Astrocyte (in vitro differentiated cells and primary cell): ENCODE data around the gene CDK14. TPM values are rescaled to one million over a fixed set of nuclear protein-coding genes. Genes with fewer than 3 reads are reported as not detected.

ENCODE experiments used
- DNase-seq: peaks from one replicate; pipeline ENCODE4 v3.0.0-alpha.2; 2010; ENCODE audit warnings: low read depth
- FAIRE-seq: peaks from 2 replicates; lab custom pipeline; 2011; peaks lifted over from hg19 to GRCh38; lab: Jason Lieb, UNC
- H2AFZ ChIP-seq: 2 replicates; pipeline ENCODE4 v1.6.0; 2012; ENCODE audit warnings: low read depth, low read length, inconsistent platforms
- H3K27ac ChIP-seq: 2 replicates; pipeline ENCODE4 v1.5.1; 2011; ENCODE audit warnings: low read depth, low read length, inconsistent platforms
- H3K27me3 ChIP-seq: 2 replicates; pipeline ENCODE4 v1.6.0; 2011; ENCODE audit warnings: low read length, inconsistent platforms; ENCODE audit not compliant: insufficient read depth
- H3K36me3 ChIP-seq: 2 replicates; pipeline ENCODE4 v1.5.1; 2011; ENCODE audit warnings: low read length, inconsistent platforms; ENCODE audit not compliant: insufficient read depth
- H3K4me1 ChIP-seq: 2 replicates; pipeline ENCODE4 v1.5.1; 2011; ENCODE audit warnings: low read length, inconsistent platforms; ENCODE audit not compliant: insufficient read depth
- H3K4me2 ChIP-seq: 2 replicates; pipeline ENCODE4 v1.6.0; 2012; ENCODE audit warnings: low read length, inconsistent platforms
- H3K4me3 ChIP-seq: 2 replicates; pipeline ENCODE4 v1.5.1; 2011; ENCODE audit warnings: low read depth, mild to moderate bottlenecking, low read length, inconsistent platforms; ENCODE audit not compliant: insufficient read depth
- H3K79me2 ChIP-seq: 2 replicates; pipeline ENCODE4 v1.6.0; 2012; ENCODE audit warnings: mild to moderate bottlenecking, low read length, inconsistent platforms; ENCODE audit not compliant: insufficient read depth
- H3K9ac ChIP-seq: 2 replicates; pipeline ENCODE4 v1.6.0; 2012; ENCODE audit warnings: mild to moderate bottlenecking, low read length, inconsistent platforms
- H3K9me3 ChIP-seq: 2 replicates; pipeline ENCODE4 v1.5.1; 2012; ENCODE audit warnings: low read depth, mild to moderate bottlenecking, low read length, inconsistent platforms; ENCODE audit not compliant: insufficient read depth
- H4K20me1 ChIP-seq: 2 replicates; pipeline ENCODE4 v1.6.0; 2012; ENCODE audit warnings: low read length, inconsistent platforms; ENCODE audit not compliant: insufficient read depth
- H3K27ac Mint-ChIP-seq: one replicate; pipeline ENCODE4 v1.8.0; 2021; ENCODE audit warnings: mild to moderate bottlenecking, mixed read lengths; ENCODE audit not compliant: unreplicated experiment
- H3K27me3 Mint-ChIP-seq: one replicate; pipeline ENCODE4 v1.8.0; 2021; ENCODE audit warnings: low read depth, mixed read lengths; ENCODE audit not compliant: unreplicated experiment
- H3K36me3 Mint-ChIP-seq: one replicate; pipeline ENCODE4 v1.8.0; 2021; ENCODE audit warnings: low read depth, mixed read lengths; ENCODE audit not compliant: unreplicated experiment
- H3K4me1 Mint-ChIP-seq: one replicate; pipeline ENCODE4 v1.8.0; 2021; ENCODE audit warnings: low read depth, mixed read lengths; ENCODE audit not compliant: unreplicated experiment
- H3K4me3 Mint-ChIP-seq: one replicate; pipeline ENCODE4 v1.8.0; 2021; ENCODE audit warnings: mild to moderate bottlenecking, moderate library complexity, mixed read lengths; ENCODE audit not compliant: unreplicated experiment
- H3K9me3 Mint-ChIP-seq: one replicate; pipeline ENCODE4 v1.8.0; 2021; ENCODE audit warnings: mild to moderate bottlenecking, mixed read lengths; ENCODE audit not compliant: unreplicated experiment
- EZH2 ChIP-seq: IDR thresholded peaks from 2 replicates; pipeline ENCODE4 v1.6.1; 2012; ENCODE audit warnings: mild to moderate bottlenecking, low read length, inconsistent platforms; ENCODE audit not compliant: insufficient read depth
- total RNA-seq: library from RNA; stranded (reverse); gene quantifications from 2 replicates; pipeline ENCODE4 v1.2.1, GENCODE V29; 2021
- TF ChIP-seq, protein P1 (sequence below): IDR thresholded peaks from 2 replicates; pipeline ENCODE4 v1.5.1; 2011; ENCODE audit warnings: low read depth, mild to moderate bottlenecking, inconsistent platforms, low read length, moderate library complexity; ENCODE audit not compliant: insufficient read depth

Gene CDK14
- total RNA-seq, 1 donor from 2014 or later: 30.2 TPM

DNA sequence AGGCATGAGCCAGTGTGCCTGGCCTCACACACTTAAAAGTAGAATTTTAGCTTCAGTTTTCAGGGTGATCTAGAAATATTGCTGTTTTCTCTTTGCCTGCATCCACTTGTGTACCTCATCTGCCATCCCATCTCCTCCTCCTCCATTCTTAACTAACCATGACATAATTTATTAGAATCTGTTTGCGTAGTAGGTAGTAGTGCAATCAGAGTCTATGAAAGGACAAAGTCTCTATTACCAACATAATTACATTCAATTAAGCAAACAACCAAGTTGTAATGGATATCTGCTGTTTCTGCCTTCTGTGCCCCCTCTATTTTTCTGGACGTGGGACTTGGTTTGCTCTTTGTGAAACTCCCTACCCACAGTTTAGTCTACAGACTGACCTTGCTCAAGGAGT lies 72.9 kb downstream of the CDK14 start:
- Histone ChIP-seq H4K20me1 (peaks cover 54% of the 10 kb centered on the region), H3K4me2 (no peak overlapping the region), H3K27me3 (no peaks in the 10 kb centered on the region), H3K9me3 (no peaks in the 10 kb centered on the region), H3K36me3 (no peaks in the 10 kb centered on the region), H3K79me2 (peaks cover 74% of the 10 kb centered on the region), H2AFZ (no peak overlapping the region), H3K4me3 (no peak overlapping the region), H3K9ac (no peak overlapping the region), H3K4me1 (no peaks in the 10 kb centered on the region), H3K27ac (no peak overlapping the region)
- H3K4me3 Mint-ChIP-seq: no peak overlapping the region
- H3K9me3 Mint-ChIP-seq: no peaks in the 10 kb centered on the region
- DNase-seq (no peak), FAIRE-seq (no peak)
- no peaks in the 10 kb centered on the region for H3K4me1 Mint-ChIP-seq
- no peak overlapping the region for H3K27ac Mint-ChIP-seq
- H3K27me3 Mint-ChIP-seq: no peaks in the 10 kb centered on the region
- H3K36me3 Mint-ChIP-seq: no peaks in the 10 kb centered on the region
- TF ChIP-seq EZH2: no peak
- TF ChIP-seq, protein P1, sequence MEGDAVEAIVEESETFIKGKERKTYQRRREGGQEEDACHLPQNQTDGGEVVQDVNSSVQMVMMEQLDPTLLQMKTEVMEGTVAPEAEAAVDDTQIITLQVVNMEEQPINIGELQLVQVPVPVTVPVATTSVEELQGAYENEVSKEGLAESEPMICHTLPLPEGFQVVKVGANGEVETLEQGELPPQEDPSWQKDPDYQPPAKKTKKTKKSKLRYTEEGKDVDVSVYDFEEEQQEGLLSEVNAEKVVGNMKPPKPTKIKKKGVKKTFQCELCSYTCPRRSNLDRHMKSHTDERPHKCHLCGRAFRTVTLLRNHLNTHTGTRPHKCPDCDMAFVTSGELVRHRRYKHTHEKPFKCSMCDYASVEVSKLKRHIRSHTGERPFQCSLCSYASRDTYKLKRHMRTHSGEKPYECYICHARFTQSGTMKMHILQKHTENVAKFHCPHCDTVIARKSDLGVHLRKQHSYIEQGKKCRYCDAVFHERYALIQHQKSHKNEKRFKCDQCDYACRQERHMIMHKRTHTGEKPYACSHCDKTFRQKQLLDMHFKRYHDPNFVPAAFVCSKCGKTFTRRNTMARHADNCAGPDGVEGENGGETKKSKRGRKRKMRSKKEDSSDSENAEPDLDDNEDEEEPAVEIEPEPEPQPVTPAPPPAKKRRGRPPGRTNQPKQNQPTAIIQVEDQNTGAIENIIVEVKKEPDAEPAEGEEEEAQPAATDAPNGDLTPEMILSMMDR: no peak

DNA sequence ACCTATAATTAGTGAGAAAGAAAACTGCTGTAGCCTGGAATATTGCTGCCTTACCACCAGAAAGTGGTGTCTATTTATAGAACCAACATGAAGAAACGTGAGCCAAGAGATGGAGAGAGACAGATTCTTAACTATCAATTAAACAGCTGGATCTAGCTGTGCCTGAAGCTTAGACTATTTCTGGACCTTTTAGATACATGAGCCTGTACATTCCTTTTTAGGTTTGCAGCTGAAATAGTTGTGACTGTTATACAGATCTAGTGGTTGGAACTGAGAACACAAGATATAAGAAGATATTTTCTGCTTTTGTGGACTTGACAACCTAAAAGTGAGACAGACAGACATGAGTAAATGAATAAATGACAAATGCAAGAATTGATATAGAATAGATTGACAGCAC lies 73.4 kb downstream of the CDK14 start:
- H3K4me3 ChIP-seq: no peak overlapping the region
- H3K36me3 ChIP-seq: no peaks in the 10 kb centered on the region
- H4K20me1 ChIP-seq: peaks cover 59% of the 10 kb centered on the region
- no peak overlapping the region for H3K27ac Mint-ChIP-seq
- H3K4me1 ChIP-seq: no peaks in the 10 kb centered on the region
- H3K9me3 Mint-ChIP-seq: no peaks in the 10 kb centered on the region
- no peaks in the 10 kb centered on the region for H3K9me3 ChIP-seq
- H3K27ac ChIP-seq: no peak overlapping the region
- H2AFZ ChIP-seq: no peak overlapping the region
- no peak for FAIRE-seq
- no peaks in the 10 kb centered on the region for H3K36me3 Mint-ChIP-seq
- H3K79me2 ChIP-seq: peaks cover 79% of the 10 kb centered on the region
- no peak overlapping the region for H3K4me2 ChIP-seq
- TF ChIP-seq, protein P1: no peak
- TF ChIP-seq EZH2: no peak
- no peak for DNase-seq
- no peaks in the 10 kb centered on the region for H3K4me1 Mint-ChIP-seq
- H3K27me3 Mint-ChIP-seq: no peaks in the 10 kb centered on the region
- no peak overlapping the region for H3K9ac ChIP-seq
- no peaks in the 10 kb centered on the region for H3K27me3 ChIP-seq
- no peak overlapping the region for H3K4me3 Mint-ChIP-seq

DNA sequence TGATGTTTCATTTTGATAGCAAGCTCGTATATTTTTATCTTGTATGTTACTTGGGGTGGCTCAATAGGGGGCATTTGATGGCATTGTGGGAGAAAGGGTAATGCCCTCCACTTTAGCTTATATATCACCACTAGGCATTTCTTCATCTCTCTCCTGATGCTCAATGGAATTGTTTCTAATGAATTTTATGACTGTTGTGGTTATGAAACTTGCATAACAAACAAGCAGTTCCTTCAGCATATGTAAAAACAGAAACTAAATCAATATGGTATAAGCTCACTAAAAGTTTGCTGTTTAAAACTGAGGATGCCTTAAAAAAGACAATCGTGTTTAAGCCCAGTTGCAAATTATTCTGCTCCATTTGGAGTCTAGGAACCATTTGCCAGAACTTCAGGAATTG lies 75.5 kb downstream of the CDK14 start:
- Histone ChIP-seq H3K27me3 (no peaks in the 10 kb centered on the region), H3K9ac (no peak overlapping the region), H3K4me3 (no peak overlapping the region), H3K4me1 (no peaks in the 10 kb centered on the region), H3K9me3 (no peaks in the 10 kb centered on the region), H3K36me3 (no peaks in the 10 kb centered on the region), H3K27ac (no peak overlapping the region), H4K20me1 (peaks cover 66% of the 10 kb centered on the region), H2AFZ (no peak overlapping the region), H3K79me2 (peaks cover 88% of the 10 kb centered on the region), H3K4me2 (no peak overlapping the region)
- no peak for TF ChIP-seq EZH2
- no peak overlapping the region for H3K27ac Mint-ChIP-seq
- H3K9me3 Mint-ChIP-seq: no peaks in the 10 kb centered on the region
- H3K36me3 Mint-ChIP-seq: no peaks in the 10 kb centered on the region
- H3K4me3 Mint-ChIP-seq: no peak overlapping the region
- DNase-seq: no peak
- H3K27me3 Mint-ChIP-seq: no peaks in the 10 kb centered on the region
- FAIRE-seq: no peak
- H3K4me1 Mint-ChIP-seq: no peaks in the 10 kb centered on the region
